Transverse colon (tissue), 4 donors: ENCODE data around the gene GEN1.

Source experiments
- CTCF ChIP-seq, 5 experiments: fragments of 200-600 bp in 3 of 5; fragments of 450-650 bp in 2 of 5; sonication (generic) in 3 of 5; IDR thresholded peaks; 1 replicate in 2 of 5; 2 replicates in 3 of 5; pipeline ENCODE4 v1.5.1; 2016 to 2017; ENCODE audit warnings: antibody characterized with exemption in 5 of 5, inconsistent platforms in 3 of 5, mild to moderate bottlenecking in 2 of 5, moderate library complexity in 1 of 5
- POLR2A ChIP-seq: fragments of 450-650 bp; IDR thresholded peaks from one replicate; pipeline ENCODE4 v1.6.1; 2016; ENCODE audit warnings: antibody characterized with exemption, mild to moderate bottlenecking, moderate library complexity
- POLR2AphosphoS5 ChIP-seq, 3 donors: sonication (generic); formaldehyde crosslinking; IDR thresholded peaks; one replicate each; pipeline ENCODE4 v1.6.1; 2016; ENCODE audit warnings: antibody characterized with exemption in 3 of 3

- TF ChIP-seq CTCF (IDR thresholded peaks at IDR 0.05) (no peak), POLR2A (no peak), POLR2AphosphoS5 (IDR thresholded peaks at IDR 0.05) (no peak)
Observed at GRCh38 chr2:17735864-17736263, 18.1 kb upstream of the GEN1 start.
